Astrocyte of the cerebellum (primary cell): ENCODE results near the gene ABHD12B.

Source experiments
- DNase-seq: peaks from one replicate; pipeline ENCODE4 v3.0.0-alpha.2; 2011; ENCODE audit warnings: low read depth
- H3K4me3 ChIP-seq: 2 replicates; pipeline ENCODE4 v1.5.1; 2011; ENCODE audit warnings: mild to moderate bottlenecking, low read depth, low read length, moderate library complexity
- in situ Hi-C: cut with HindIII; loops from 2 replicates; pipeline ENCODE4 v1.10.0; 2017; ENCODE audit warnings: low sequenced_read_pairs
- TF ChIP-seq, protein P1 (sequence below): IDR thresholded peaks from 2 replicates; pipeline ENCODE4 v1.5.1; 2012; ENCODE audit warnings: low read length, low read depth, moderate library complexity, mild to moderate bottlenecking; ENCODE audit errors: missing control alignments

The ABHD12B gene

DNA sequence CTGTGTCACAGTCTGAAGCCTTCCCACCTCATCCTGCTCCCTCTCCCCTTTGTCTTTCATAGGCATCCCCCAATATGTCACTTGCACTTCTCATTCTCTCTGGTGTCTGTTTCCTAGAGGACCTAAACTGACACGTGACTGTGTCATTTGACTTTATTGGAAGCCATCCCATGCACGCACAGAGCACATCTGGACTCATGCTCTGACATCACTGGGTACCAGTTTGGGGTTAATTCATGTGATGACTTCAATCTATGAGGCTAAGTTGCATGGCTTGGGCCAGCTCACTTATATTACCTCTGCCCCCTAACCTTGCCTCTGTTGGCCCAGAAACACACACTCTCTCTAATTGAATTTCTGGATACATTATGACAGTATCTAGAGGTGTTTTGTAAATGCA is 51.0 kb downstream of the ABHD12B start:
- in situ Hi-C loops, result no loop called here
- TF ChIP-seq, protein P1, sequence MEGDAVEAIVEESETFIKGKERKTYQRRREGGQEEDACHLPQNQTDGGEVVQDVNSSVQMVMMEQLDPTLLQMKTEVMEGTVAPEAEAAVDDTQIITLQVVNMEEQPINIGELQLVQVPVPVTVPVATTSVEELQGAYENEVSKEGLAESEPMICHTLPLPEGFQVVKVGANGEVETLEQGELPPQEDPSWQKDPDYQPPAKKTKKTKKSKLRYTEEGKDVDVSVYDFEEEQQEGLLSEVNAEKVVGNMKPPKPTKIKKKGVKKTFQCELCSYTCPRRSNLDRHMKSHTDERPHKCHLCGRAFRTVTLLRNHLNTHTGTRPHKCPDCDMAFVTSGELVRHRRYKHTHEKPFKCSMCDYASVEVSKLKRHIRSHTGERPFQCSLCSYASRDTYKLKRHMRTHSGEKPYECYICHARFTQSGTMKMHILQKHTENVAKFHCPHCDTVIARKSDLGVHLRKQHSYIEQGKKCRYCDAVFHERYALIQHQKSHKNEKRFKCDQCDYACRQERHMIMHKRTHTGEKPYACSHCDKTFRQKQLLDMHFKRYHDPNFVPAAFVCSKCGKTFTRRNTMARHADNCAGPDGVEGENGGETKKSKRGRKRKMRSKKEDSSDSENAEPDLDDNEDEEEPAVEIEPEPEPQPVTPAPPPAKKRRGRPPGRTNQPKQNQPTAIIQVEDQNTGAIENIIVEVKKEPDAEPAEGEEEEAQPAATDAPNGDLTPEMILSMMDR, result no peak
- no peak for DNase-seq
- no peak overlapping the region for H3K4me3 ChIP-seq

GRCh38 chr14:50924236-50924635 is 52.4 kb downstream of the ABHD12B start:
- DNase-seq, result no peak
- no peak overlapping the region for H3K4me3 ChIP-seq
- TF ChIP-seq, protein P1, result no peak
- in situ Hi-C loops, result no loop called here

- in situ Hi-C loops, result no loop called here
- DNase-seq, result no peak
- TF ChIP-seq, protein P1, result no peak
- no peak overlapping the region for H3K4me3 ChIP-seq
These were observed 53.0 kb downstream of the ABHD12B start for GRCh38 chr14:50924843-50925242.

DNA sequence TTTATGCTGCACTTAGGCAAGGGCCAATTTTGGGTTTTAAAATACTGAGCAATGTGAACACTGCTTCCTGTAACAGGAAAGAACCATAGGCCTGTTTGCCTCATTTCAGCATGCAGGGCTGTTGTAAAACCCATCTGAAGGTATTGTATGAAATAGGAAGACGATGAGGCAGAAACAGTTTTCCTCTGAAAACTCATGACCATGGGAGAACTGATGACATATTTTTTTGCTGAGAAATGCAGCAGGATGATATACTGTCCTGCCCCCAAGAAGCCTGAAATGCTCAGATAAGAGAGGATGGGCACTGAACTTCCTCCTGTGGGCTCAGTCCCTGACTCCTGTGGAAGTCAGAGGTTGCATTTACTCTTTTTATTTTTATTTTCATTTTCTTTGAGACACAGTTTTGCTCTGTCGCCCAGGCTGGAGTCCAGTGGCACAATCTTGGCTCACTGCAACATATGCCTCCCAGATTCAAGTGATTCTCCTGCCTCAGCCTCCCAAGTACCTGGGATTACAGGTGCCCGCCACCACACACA is 55.1 kb downstream of the ABHD12B start:
- TF ChIP-seq, protein P1, result no peak
- no peak for DNase-seq
- H3K4me3 ChIP-seq, result no peak overlapping the region
- in situ Hi-C loops, result no loop called here

GRCh38 chr14:50928002-50928635 is 56.3 kb downstream of the ABHD12B start:
- DNase-seq, result peak; percentile 31
- TF ChIP-seq, protein P1, result no peak

GRCh38 chr14:50929506-50929905 is 57.7 kb downstream of the ABHD12B start:
- DNase-seq, result no peak
- in situ Hi-C loops, result no loop called here
- H3K4me3 ChIP-seq, result no peak overlapping the region
- TF ChIP-seq, protein P1, result no peak

More at GRCh38 chr14:50928002-50928635, 56.3 kb downstream of the ABHD12B start:
- in situ Hi-C loops, result no loop called here
- H3K4me3 ChIP-seq, result no peak overlapping the region
